DOHH2 (cell line): Measurements from ENCODE around the gene KCNV2.

Source experiments
- CTCF ChIP-seq: fragments of 200-600 bp; sonication (generic); IDR thresholded peaks from one replicate; pipeline ENCODE4 v1.5.1; 2014; ENCODE audit warnings: antibody characterized with exemption, mild to moderate bottlenecking, low read depth, low read length; ENCODE audit not compliant: poor library complexity, severe bottlenecking
- EZH2phosphoT487 ChIP-seq: fragments of 200-600 bp; sonication (generic); IDR thresholded peaks from 2 replicates; pipeline ENCODE4 v1.6.1; 2017; ENCODE audit warnings: borderline replicate concordance, mild to moderate bottlenecking, antibody characterized with exemption, low read length, moderate library complexity, mixed read lengths

- TF ChIP-seq CTCF, result no peak
- no peak for TF ChIP-seq EZH2phosphoT487
These were observed 53.8 kb downstream of the KCNV2 start for GRCh38 chr9:2771087-2771486.
